ENCODE results near the gene SLC37A4.

- TF ChIP-seq EZH2 (IDR thresholded peaks at IDR 0.05; ENCODE audit: insufficient read depth, poor library complexity, severe bottlenecking) (no peak), EZH2phosphoT487 (IDR thresholded peaks at IDR 0.05; ENCODE audit: insufficient read depth, low read depth) (no peak)
These were observed 23.7 kb upstream of the SLC37A4 start for GRCh38 chr11:119054418-119054817.

All from GM23248 (cell line).